ENCODE results near the gene NAP1L5.

NAP1L5 gene

DNA sequence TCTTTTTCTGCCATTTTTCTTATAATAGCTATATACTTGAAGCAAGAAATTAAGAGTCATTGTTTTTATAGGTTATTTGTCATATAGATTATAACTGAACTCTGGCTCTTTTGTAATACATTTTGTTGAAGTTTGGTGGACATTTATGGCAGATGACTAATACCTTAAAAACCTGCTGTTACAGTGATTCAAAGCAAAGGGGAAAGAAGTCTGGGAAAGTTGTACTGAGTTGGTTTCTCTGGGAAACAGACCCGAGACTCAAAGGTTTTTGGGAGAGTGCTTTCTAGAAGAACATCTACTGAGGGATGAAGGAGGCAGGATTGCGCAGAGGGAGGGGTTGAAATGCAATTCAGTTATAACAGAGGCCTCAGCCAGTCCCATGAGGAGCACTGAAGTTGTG, 35.9 kb downstream of the NAP1L5 start:
- Histone ChIP-seq H2AFZ (ENCODE audit: low read length) (no peak overlapping the region), H3K4me1 (ENCODE audit: insufficient read depth, low read length, poor library complexity, severe bottlenecking) (no peaks in the 10 kb centered on the region), H3K4me2 (ENCODE audit: low read depth, low read length, poor library complexity, severe bottlenecking) (no peak overlapping the region), H3K9me2 (replicated peaks; ENCODE audit: low read depth, low read length) (no peaks in the 10 kb centered on the region), H3K27me3 (ENCODE audit: insufficient read depth, low read length, poor library complexity, severe bottlenecking) (no peaks in the 10 kb centered on the region), H3K9me3 (ENCODE audit: insufficient read depth, low read depth, low read length) (no peaks in the 10 kb centered on the region), H3F3A (ENCODE audit: low read depth) (no peaks in the 10 kb centered on the region), H3K4me3 (ENCODE audit: low read length, poor library complexity, severe bottlenecking) (no peak overlapping the region), H3K9ac (ENCODE audit: low read depth, low read length, poor library complexity, severe bottlenecking) (no peak overlapping the region), H3K79me2 (ENCODE audit: insufficient read depth, low read length) (no peaks in the 10 kb centered on the region), H4K20me1 (ENCODE audit: insufficient read depth, low read length, poor library complexity, severe bottlenecking) (no peaks in the 10 kb centered on the region), H3K36me3 (ENCODE audit: insufficient read depth, low read length) (peaks cover 10% of the 10 kb centered on the region; the same call in 1 of the 2 replicates)
- no peak for TF ChIP-seq EZH2phosphoT487 (IDR thresholded peaks at IDR 0.05; ENCODE audit: borderline replicate concordance)
- TF ChIP-seq, protein P1, sequence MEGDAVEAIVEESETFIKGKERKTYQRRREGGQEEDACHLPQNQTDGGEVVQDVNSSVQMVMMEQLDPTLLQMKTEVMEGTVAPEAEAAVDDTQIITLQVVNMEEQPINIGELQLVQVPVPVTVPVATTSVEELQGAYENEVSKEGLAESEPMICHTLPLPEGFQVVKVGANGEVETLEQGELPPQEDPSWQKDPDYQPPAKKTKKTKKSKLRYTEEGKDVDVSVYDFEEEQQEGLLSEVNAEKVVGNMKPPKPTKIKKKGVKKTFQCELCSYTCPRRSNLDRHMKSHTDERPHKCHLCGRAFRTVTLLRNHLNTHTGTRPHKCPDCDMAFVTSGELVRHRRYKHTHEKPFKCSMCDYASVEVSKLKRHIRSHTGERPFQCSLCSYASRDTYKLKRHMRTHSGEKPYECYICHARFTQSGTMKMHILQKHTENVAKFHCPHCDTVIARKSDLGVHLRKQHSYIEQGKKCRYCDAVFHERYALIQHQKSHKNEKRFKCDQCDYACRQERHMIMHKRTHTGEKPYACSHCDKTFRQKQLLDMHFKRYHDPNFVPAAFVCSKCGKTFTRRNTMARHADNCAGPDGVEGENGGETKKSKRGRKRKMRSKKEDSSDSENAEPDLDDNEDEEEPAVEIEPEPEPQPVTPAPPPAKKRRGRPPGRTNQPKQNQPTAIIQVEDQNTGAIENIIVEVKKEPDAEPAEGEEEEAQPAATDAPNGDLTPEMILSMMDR (conservative IDR thresholded peaks at IDR 0.05; ENCODE audit: low read length): no peak

DNA sequence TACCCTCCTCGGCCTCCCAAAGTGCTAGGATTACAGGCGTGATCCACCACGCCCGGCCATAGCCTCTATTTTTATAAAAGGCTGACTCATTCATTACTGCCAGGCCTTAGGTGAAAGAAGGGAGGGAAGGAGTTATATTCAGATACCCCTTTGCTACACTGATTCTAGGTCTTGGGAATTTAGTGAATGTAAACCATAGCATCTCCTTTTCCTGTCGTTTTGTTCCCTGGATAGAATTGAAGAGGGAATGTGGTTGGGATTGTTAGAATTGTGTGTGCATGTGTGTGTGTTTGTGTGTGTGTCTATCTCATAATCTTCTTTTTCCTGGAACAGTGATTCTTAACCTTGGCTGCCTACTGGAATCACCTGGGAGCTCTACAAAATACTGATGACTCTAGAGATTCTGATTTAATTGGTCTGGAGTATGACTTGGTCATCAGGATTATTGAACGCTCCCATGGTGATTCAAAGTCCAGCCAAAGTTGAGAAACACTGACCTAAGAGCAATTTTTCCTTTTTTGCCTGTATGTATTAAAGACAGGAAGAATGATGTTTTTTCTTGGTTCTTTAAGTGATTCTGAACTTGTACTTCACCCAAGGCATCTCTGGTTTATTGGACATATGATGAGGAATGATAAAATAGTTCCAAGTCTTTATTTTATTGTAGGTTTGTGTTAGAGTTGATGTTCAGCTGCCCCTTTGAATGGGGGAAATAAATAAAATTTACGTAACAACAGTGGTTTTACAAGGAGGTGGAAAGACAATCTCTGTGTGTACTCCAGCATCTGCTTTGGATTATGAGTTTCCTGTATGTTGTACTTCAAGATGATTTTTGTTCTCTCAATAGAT, 37.0 kb downstream of the NAP1L5 start:
- TF ChIP-seq EZH2phosphoT487 (IDR thresholded peaks at IDR 0.05; ENCODE audit: borderline replicate concordance): no peak
- TF ChIP-seq, protein P1 (conservative IDR thresholded peaks at IDR 0.05; ENCODE audit: low read length): no peak
- peaks cover 17% of the 10 kb centered on the region; the same call in 1 of the 2 replicates for H3K36me3 ChIP-seq (ENCODE audit: insufficient read depth, low read length)

DNA sequence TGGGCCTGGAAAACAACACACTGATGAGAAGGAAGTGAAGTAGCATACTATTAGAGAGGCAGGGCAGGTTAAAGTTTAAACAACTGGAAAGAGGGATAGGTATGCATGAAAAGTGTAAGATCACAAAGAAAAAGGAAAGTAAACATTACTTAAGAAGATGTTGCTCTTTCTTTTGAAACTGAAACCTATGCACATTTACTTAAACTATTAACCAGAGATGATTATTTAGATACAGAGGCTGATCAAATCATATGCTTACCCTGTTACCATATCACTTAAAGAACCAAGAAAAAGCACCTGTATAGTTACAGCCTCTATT, 37.8 kb downstream of the NAP1L5 start:
- H3K9ac ChIP-seq (ENCODE audit: low read depth, low read length, poor library complexity, severe bottlenecking): no peak overlapping the region
- no peak overlapping the region for H3K4me2 ChIP-seq (ENCODE audit: low read depth, low read length, poor library complexity, severe bottlenecking)
- H3K36me3 ChIP-seq (ENCODE audit: insufficient read depth, low read length): peaks cover 25% of the 10 kb centered on the region; the same call in 1 of the 2 replicates
- H3K4me3 ChIP-seq (ENCODE audit: low read length, poor library complexity, severe bottlenecking): no peak overlapping the region
- no peak overlapping the region for H2AFZ ChIP-seq (ENCODE audit: low read length)
- H3F3A ChIP-seq (ENCODE audit: low read depth): no peaks in the 10 kb centered on the region
- no peaks in the 10 kb centered on the region for H3K4me1 ChIP-seq (ENCODE audit: insufficient read depth, low read length, poor library complexity, severe bottlenecking)
- H4K20me1 ChIP-seq (ENCODE audit: insufficient read depth, low read length, poor library complexity, severe bottlenecking): no peaks in the 10 kb centered on the region
- no peaks in the 10 kb centered on the region for H3K79me2 ChIP-seq (ENCODE audit: insufficient read depth, low read length)
- H3K9me3 ChIP-seq (ENCODE audit: insufficient read depth, low read depth, low read length): no peaks in the 10 kb centered on the region
- no peaks in the 10 kb centered on the region for H3K27me3 ChIP-seq (ENCODE audit: insufficient read depth, low read length, poor library complexity, severe bottlenecking)
- no peaks in the 10 kb centered on the region for H3K9me2 ChIP-seq (replicated peaks; ENCODE audit: low read depth, low read length)
- TF ChIP-seq, protein P1 (conservative IDR thresholded peaks at IDR 0.05; ENCODE audit: low read length): no peak
- TF ChIP-seq EZH2phosphoT487 (IDR thresholded peaks at IDR 0.05; ENCODE audit: borderline replicate concordance): no peak

More for the DNA sequence above, 37.0 kb downstream of the NAP1L5 start:
- Histone ChIP-seq H3K4me2 (ENCODE audit: low read depth, low read length, poor library complexity, severe bottlenecking) (no peak overlapping the region), H2AFZ (ENCODE audit: low read length) (no peak overlapping the region), H4K20me1 (ENCODE audit: insufficient read depth, low read length, poor library complexity, severe bottlenecking) (no peaks in the 10 kb centered on the region), H3K4me1 (ENCODE audit: insufficient read depth, low read length, poor library complexity, severe bottlenecking) (no peaks in the 10 kb centered on the region), H3K27me3 (ENCODE audit: insufficient read depth, low read length, poor library complexity, severe bottlenecking) (no peaks in the 10 kb centered on the region), H3K4me3 (ENCODE audit: low read length, poor library complexity, severe bottlenecking) (no peak overlapping the region), H3K9me2 (replicated peaks; ENCODE audit: low read depth, low read length) (no peaks in the 10 kb centered on the region), H3K9ac (ENCODE audit: low read depth, low read length, poor library complexity, severe bottlenecking) (no peak overlapping the region), H3F3A (ENCODE audit: low read depth) (no peaks in the 10 kb centered on the region), H3K9me3 (ENCODE audit: insufficient read depth, low read depth, low read length) (no peaks in the 10 kb centered on the region), H3K79me2 (ENCODE audit: insufficient read depth, low read length) (no peaks in the 10 kb centered on the region)
